HCT116 (cell line): Measurements from ENCODE around the gene CLDN2. TPM values are rescaled to one million over a fixed set of nuclear protein-coding genes. Genes with fewer than 3 reads are reported as not detected.

ENCODE experiments used
- ATAC-seq: fragments of 200-7000 bp; cut with Tn5 transposase; 2 replicates; pipeline ENCODE4 v1.9.1; 2020; ENCODE audit warnings: mild to moderate bottlenecking, moderate library complexity
- BruUV-seq: library from RNA; stranded (reverse); fragments of 400-500 nt; replicated peaks from 2 replicates; lab custom pipeline; 2021; lab: Mats Ljungman, UMichigan
- CTCF ChIA-PET: fragments of 300-600 bp; sonication (Branson Sonifier 250); formaldehyde crosslinking; loops from one replicate; lab custom pipeline; 2021; ENCODE audit warnings: antibody characterized with exemption; lab: Charles Lee
- POLR2A ChIA-PET: fragments of 300-600, 350-600 bp; sonication (Branson Sonifier 250); formaldehyde crosslinking; loops from one replicate; lab custom pipeline; 2021; ENCODE audit warnings: antibody characterized with exemption; lab: Charles Lee
- RAD21 ChIA-PET, 2 experiments: fragments of 300-600 bp; sonication (Branson Sonifier 250); formaldehyde crosslinking; loops; one replicate each; lab custom pipeline; 2023; ENCODE audit warnings: low total read pairs in 2 of 2; ENCODE audit not compliant: uncharacterized antibody in 2 of 2, unreplicated experiment in 2 of 2, low non-redundant PET in 1 of 2; lab: Charles Lee
- DNase-seq: peaks from one replicate; pipeline ENCODE4 v3.0.0-alpha.2; 2010; ENCODE audit warnings: low read depth, low spot score
- H2AFZ ChIP-seq: fragments of 200-600 bp; shearing (Covaris generic), sonication (generic); 2 replicates; pipeline ENCODE4 v1.6.1; 2017; ENCODE audit warnings: low read depth, mixed run types, mixed read lengths, antibody characterized with exemption, low read length; ENCODE audit not compliant: poor library complexity, severe bottlenecking
- H3K27ac ChIP-seq: 2 replicates; pipeline ENCODE4 v1.5.1; 2012; ENCODE audit warnings: low read depth, low read length
- H3K27me3 ChIP-seq: fragments of 200-600 bp; sonication (generic); 2 replicates; pipeline ENCODE4 v1.6.1; 2016; ENCODE audit warnings: mixed run types, low read length, mixed read lengths; ENCODE audit not compliant: insufficient read depth
- H3K36me3 ChIP-seq, 2 experiments: fragments of 200-500 bp in 1 of 2; fragments of 200-600 bp in 1 of 2; sonication (Bioruptor generic) in 1 of 2; sonication (generic) in 1 of 2; 2 replicates each; pipeline versions ENCODE4 v1.5.1 to v1.6.1; 2014 to 2016; ENCODE audit warnings: low read length in 2 of 2, inconsistent platforms in 1 of 2, mixed read lengths in 1 of 2, mixed run types in 1 of 2; ENCODE audit not compliant: insufficient read depth in 2 of 2, control insufficient read depth in 1 of 2
- H3K4me1 ChIP-seq, 2 experiments: fragments of 200-600 bp in 1 of 2; sonication (generic) in 1 of 2; 2 replicates each; pipeline versions ENCODE4 v1.5.1 to v1.6.1; 2012 to 2017; ENCODE audit warnings: low read length in 2 of 2, inconsistent platforms in 1 of 2, mild to moderate bottlenecking in 1 of 2, mixed read lengths in 1 of 2, mixed run types in 1 of 2, moderate library complexity in 1 of 2; ENCODE audit not compliant: insufficient read depth in 2 of 2, control insufficient read depth in 1 of 2
- H3K4me2 ChIP-seq: fragments of 200-600 bp; sonication (generic); 2 replicates; pipeline ENCODE4 v1.6.1; 2017; ENCODE audit warnings: mixed run types, low read length, mixed read lengths
- H3K4me3 ChIP-seq, 2 experiments: fragments of 200-600 bp in 1 of 2; sonication (generic) in 1 of 2; replicated peaks in 1 of 2; 2 replicates each; pipeline ENCODE4 v1.5.1; 2011 to 2016; ENCODE audit warnings: low read length in 2 of 2, control low read depth in 1 of 2, low read depth in 1 of 2, mild to moderate bottlenecking in 1 of 2, mixed read lengths in 1 of 2, mixed run types in 1 of 2
- H3K79me2 ChIP-seq: fragments of 200-600 bp; sonication (generic); 2 replicates; pipeline ENCODE4 v1.6.1; 2017; ENCODE audit warnings: mild to moderate bottlenecking, mixed run types, low read length, moderate library complexity, mixed read lengths; ENCODE audit not compliant: insufficient read depth
- H3K9ac ChIP-seq: fragments of 200-600 bp; sonication (generic); 2 replicates; pipeline ENCODE4 v1.6.1; 2016; ENCODE audit warnings: low read length, mixed read lengths
- H3K9me2 ChIP-seq: fragments of 200-600 bp; sonication (generic), shearing (Covaris generic); 2 replicates; pipeline ENCODE4 v1.6.1; 2017; ENCODE audit warnings: mixed run types, mild to moderate bottlenecking, moderate library complexity; ENCODE audit not compliant: insufficient read depth
- H3K9me3 ChIP-seq, 2 experiments: fragments of 200-500 bp in 1 of 2; fragments of 200-600 bp in 1 of 2; sonication (Bioruptor generic) in 1 of 2; sonication (generic) in 1 of 2; 2 replicates each; pipeline ENCODE4 v1.6.1; 2014 to 2017; ENCODE audit warnings: low read length in 2 of 2, mixed read lengths in 2 of 2, inconsistent platforms in 1 of 2, low read depth in 1 of 2, mild to moderate bottlenecking in 1 of 2, mixed run types in 1 of 2, moderate library complexity in 1 of 2; ENCODE audit not compliant: control insufficient read depth in 1 of 2, insufficient read depth in 1 of 2
- H4K20me1 ChIP-seq: fragments of 200-600 bp; sonication (generic), shearing (Covaris generic); 2 replicates; pipeline ENCODE4 v1.6.1; 2017; ENCODE audit warnings: mixed run types, mild to moderate bottlenecking, moderate library complexity; ENCODE audit not compliant: insufficient read depth
- ATF3 ChIP-seq: IDR thresholded peaks from 2 replicates; pipeline ENCODE4 v1.6.1; 2012
- CBX3 ChIP-seq: IDR thresholded peaks from 2 replicates; pipeline ENCODE4 v1.6.1; 2012; ENCODE audit warnings: low read depth
- JUND ChIP-seq: IDR thresholded peaks from 2 replicates; pipeline ENCODE4 v1.6.1; 2012
- MAX ChIP-seq: IDR thresholded peaks from 2 replicates; pipeline ENCODE4 v1.6.1; 2012
- POLR2A ChIP-seq: IDR thresholded peaks from 2 replicates; pipeline ENCODE4 v1.7.0; 2011; ENCODE audit warnings: borderline replicate concordance; ENCODE audit not compliant: insufficient read depth, insufficient read length; ENCODE audit errors: extremely low read depth
- RAD21 ChIP-seq: IDR thresholded peaks from 2 replicates; pipeline ENCODE4 v1.6.1; 2012; ENCODE audit warnings: low read depth, mild to moderate bottlenecking
- TCF7L2 ChIP-seq: IDR thresholded peaks from 2 replicates; pipeline ENCODE4 v1.7.0; 2011; ENCODE audit warnings: borderline replicate concordance, inconsistent platforms; ENCODE audit not compliant: insufficient read depth, insufficient read length; ENCODE audit errors: extremely low read depth
- ZBTB33 ChIP-seq: IDR thresholded peaks from 2 replicates; pipeline ENCODE4 v1.6.1; 2011; ENCODE audit warnings: mild to moderate bottlenecking, low read length, moderate library complexity; ENCODE audit not compliant: insufficient replicate concordance; ENCODE audit errors: extremely low read depth
- ZNF274 ChIP-seq: fragments of 200-500 bp; sonication (Bioruptor generic); IDR thresholded peaks from 2 replicates; pipeline ENCODE4 v1.6.1; 2014; ENCODE audit warnings: mild to moderate bottlenecking, low read depth, low read length, inconsistent platforms
- intact Hi-C: fragments of 100-400 bp; cut with micrococcal nuclease; formaldehyde crosslinking; loops from 2 replicates; pipeline ENCODE4 v1.10.0; 2022
- total RNA-seq: library from RNA; stranded (reverse); gene quantifications from one replicate; pipeline ENCODE4 v1.2.1, GENCODE V29; 2021; ENCODE audit not compliant: unreplicated experiment

CLDN2 gene
- total RNA-seq, 1 experiment from 2014 or later, result 0.10 TPM

- H2AFZ ChIP-seq, result no peak overlapping the region
- BruUV-seq, result no TSS peak
- no peaks in the 10 kb centered on the region for H3K9me3 ChIP-seq
- H3K79me2 ChIP-seq, result no peaks in the 10 kb centered on the region
- ATAC-seq (no peak), DNase-seq (no peak)
- no peak overlapping the region for H3K4me3 ChIP-seq
- ChIA-PET RAD21 (no interaction called here), CTCF (no interaction called here), POLR2A (no interaction called here)
- H4K20me1 ChIP-seq, result no peaks in the 10 kb centered on the region
- TF ChIP-seq POLR2A, result no peak
- no peak for TF ChIP-seq MAX
- no peak for TF ChIP-seq ZNF274
- TF ChIP-seq RAD21, result no peak
- no peak for TF ChIP-seq JUND
- no peak for TF ChIP-seq ATF3
- TF ChIP-seq CBX3, result no peak
- no peak for TF ChIP-seq TCF7L2
- no peak for TF ChIP-seq ZBTB33
- peaks cover 28 to 33% of the 10 kb centered on the region in 2 experiments for H3K4me1 ChIP-seq
- intact Hi-C loops, result no loop called here
- H3K9me2 ChIP-seq, result no peaks in the 10 kb centered on the region
- no peak overlapping the region for H3K4me2 ChIP-seq
- no peaks in the 10 kb centered on the region for H3K27me3 ChIP-seq
- no peaks in the 10 kb centered on the region for H3K36me3 ChIP-seq
- H3K9ac ChIP-seq, result no peak overlapping the region
- no peak overlapping the region for H3K27ac ChIP-seq
Observed at GRCh38 chrX:106921637-106922036, 1.4 kb downstream of the CLDN2 start.
